OCI-LY1 (cell line): Measurements from ENCODE around the gene AGAP2.

ENCODE experiments used
- EZH2 ChIP-seq: fragments of 200-600 bp; sonication (generic), shearing (Covaris generic); IDR thresholded peaks from 2 replicates; pipeline ENCODE4 v1.8.0; 2017; ENCODE audit warnings: borderline replicate concordance, mixed run types, mild to moderate bottlenecking, antibody characterized with exemption, low read length, moderate library complexity, mixed read lengths
- TF ChIP-seq, protein P1 (sequence below): fragments of 200-600 bp; sonication (generic), shearing (Covaris generic); IDR thresholded peaks from 2 replicates; pipeline ENCODE4 v1.5.1; 2017; ENCODE audit warnings: mild to moderate bottlenecking, antibody characterized with exemption, low read length, moderate library complexity, mixed read lengths

DNA sequence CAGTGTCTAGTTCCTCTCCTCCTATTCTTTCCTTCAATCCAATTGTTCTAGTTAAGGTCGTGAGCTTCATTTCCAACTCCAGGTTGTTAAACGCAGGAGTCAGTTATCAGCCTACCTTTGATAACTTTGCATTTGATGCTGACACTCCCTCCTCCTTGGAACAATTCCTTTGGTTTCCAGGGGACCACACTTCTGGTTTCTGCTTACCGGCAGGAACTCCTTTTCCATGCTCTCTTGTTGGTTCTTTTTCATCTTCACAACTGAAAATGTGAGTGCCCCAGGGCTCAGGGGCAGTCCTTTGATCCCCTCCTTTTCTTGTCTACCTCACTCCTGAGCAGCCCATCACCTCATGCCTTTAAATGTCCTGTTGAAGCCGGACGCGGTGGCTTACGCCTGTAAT lies 38.8 kb upstream of the AGAP2 start:
- TF ChIP-seq, protein P1, sequence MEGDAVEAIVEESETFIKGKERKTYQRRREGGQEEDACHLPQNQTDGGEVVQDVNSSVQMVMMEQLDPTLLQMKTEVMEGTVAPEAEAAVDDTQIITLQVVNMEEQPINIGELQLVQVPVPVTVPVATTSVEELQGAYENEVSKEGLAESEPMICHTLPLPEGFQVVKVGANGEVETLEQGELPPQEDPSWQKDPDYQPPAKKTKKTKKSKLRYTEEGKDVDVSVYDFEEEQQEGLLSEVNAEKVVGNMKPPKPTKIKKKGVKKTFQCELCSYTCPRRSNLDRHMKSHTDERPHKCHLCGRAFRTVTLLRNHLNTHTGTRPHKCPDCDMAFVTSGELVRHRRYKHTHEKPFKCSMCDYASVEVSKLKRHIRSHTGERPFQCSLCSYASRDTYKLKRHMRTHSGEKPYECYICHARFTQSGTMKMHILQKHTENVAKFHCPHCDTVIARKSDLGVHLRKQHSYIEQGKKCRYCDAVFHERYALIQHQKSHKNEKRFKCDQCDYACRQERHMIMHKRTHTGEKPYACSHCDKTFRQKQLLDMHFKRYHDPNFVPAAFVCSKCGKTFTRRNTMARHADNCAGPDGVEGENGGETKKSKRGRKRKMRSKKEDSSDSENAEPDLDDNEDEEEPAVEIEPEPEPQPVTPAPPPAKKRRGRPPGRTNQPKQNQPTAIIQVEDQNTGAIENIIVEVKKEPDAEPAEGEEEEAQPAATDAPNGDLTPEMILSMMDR = no peak
- TF ChIP-seq EZH2 = no peak
